Measurements from ENCODE around the gene WDR59.
"Not testable (repeated sequence)": the region's sequence is repeated elsewhere in the genome, so short reads cannot be mapped to it uniquely, and the experiment has no call there.

The WDR59 gene

DNA sequence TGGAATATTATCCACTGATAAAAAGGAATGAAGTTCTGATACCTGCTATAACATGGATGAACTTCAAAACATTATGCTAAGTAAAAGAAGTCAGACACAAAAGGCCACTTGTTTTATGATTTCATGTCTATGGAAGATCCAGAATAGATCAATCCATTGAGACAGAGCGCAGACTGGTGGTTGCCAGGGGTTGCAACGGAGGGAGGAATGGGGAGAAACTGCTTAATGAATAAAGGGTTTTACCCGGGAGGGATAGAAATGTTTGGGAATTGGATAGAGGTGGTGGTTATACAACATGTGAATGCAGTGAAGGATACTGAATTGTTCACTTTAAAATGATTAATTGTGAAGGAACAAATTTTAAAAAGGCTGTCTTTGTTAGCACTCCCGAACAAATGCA lies 30.2 kb downstream of the WDR59 start:
- DNase-seq, result no peak

DNA sequence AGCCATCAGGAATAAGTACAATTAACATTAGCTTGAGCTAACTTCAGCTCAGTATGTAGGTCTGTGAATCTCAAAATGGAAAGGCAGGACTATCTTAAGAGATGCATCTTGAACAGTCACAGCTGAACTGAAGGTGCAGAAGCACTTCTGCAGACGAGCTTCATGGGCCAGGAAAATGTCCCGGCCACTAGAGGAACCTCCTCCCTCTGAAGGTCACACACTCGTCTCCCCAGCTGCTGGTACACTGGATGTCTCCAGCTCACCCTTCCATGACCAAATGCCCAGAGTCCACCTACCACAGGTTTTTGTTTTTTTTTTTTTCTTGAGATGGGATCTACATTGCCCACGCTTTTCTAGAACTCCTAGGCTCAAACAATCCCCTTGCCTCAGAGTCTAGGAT lies 33.2 kb downstream of the WDR59 start:
- DNase-seq, result no peak

DNA sequence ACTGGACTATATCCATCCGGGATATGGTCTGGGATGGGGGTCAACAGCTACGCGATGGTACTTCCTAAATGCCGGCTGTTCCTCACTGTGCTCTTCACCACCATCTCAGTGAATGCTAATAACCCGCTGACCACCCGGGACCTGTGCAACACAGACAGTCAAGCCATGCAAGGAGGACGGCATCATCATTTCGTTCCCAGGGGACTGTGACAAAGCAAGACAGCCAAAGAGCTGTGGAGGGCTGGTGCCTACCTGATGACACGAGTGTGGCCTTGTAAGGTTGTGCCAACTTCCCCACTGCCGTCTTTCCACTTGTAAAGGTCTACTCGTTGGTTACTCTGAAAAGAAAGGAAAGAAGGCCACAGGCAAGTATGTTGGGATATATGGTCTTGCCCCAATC lies 33.7 kb downstream of the WDR59 start:
- no peak for DNase-seq

DNA sequence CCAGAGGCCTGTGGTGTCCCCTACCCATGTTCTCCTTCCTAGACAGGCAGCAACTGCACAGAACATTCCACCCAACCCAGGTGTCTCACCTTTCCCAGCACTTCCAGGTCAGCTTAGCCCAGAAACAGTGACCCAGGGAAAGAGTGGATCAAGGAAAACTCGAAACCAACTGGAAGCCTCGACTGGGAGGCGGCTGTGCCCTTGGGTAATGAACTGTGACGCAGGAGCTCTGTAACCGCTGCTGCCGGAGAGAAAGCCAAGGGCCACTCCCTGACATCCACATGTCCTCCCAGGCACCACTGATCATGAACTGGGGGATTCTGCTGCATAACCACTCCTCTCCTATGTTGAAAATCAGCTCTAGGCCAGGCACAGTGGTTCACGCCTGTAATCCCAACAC lies 34.4 kb downstream of the WDR59 start:
- no peak for DNase-seq

DNA sequence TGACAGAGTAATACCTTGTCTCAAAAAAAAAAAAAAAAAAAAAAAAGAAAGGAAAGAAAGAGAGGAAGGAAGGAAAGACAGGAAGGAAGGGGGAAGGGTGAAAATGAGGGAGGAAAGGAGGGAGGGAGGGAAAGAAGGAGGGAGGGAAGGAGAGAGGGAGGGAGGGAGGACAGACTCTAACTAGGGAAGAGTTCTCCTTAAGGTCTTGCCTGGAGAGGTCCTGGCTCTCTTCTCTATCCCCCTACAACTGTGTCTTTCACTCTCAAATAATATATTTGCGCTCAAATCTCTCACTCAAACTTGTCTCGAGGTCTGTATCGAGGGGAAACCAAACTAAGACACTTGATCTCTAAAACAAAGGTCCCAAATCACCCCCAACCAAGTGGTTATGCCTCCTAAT lies 35.6 kb downstream of the WDR59 start:
- no peak for DNase-seq

DNA sequence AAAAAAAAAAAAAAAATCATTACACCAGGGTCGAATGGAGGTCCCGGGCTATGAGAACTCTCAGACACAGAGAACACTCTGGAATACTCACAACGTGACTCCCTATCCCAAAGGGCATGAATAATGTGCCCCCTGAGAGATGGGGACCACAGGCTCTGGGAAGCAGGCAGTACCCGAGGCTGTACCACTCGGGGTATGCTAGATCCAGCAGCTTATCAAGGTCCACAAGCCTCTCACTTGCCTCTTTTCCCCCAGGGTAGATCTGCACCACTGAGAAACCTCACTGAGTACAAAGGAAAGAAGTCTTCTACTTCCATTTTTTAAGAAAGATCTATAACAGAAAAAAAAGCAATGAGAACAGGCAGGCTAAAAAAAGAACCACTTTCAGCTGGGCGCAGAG lies 40.5 kb downstream of the WDR59 start:
- no peak for DNase-seq

DNA sequence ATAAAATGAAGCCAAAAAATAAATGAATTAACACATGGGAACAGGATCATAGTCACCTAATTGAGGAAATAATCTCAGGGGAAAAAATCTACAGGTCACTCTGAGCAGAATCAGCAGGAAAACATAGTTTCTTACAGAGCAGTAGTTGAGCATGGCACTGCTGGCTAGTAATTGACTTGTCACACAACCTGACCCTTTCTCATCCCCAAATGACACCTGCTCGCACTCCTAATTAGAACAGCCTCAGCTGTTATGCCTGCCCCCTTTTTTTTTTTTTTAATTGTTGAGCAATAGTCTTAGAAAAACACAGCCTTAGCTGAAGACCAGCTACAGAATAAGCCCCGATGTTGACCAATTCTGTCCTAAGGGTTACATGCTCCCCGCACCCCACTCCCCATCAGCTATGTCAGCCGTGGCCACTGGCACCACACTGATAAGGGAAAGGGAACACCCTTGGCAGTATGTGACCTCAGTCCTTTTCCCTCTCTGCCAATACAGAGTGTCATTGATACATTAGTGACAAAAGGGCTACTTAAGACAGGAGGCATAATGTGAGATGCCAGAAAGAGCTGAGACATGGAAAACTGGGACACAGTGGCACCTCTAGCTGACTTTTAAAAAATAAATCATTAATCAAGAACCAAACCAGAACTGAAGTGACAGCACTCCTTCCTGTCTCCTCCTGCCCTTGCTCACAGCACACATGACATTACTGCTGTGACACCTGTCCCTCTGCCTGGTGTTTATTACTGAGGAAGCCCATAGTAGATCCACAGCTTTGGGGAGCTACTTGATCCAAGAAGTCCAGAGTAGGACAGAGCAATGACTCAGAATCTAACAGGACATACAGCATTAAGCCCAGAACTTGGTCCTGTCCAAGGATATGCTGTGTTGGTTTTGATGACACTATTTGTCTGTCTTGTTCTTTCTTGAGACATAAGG lies 41.7 kb downstream of the WDR59 start:
- no peak for DNase-seq

DNA sequence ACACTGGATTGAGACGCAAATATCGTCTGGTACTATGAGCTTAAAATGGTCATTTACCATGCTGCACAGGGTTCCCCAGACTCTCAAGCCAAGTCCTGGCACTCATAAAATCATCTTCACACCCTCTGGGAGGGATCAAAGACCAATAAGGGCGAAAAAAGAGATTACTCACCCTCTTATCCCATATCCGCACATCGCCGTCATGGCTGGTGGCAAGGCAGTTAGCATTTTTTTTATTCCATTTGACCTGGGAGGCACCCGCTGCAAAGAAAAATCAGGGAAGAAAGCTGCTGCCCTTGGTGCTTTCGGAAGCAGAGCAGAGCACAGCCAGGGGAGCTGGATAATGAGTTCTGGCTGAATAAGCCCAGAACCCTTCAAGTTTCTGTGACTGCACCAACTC lies 42.4 kb downstream of the WDR59 start:
- no peak for DNase-seq

DNA sequence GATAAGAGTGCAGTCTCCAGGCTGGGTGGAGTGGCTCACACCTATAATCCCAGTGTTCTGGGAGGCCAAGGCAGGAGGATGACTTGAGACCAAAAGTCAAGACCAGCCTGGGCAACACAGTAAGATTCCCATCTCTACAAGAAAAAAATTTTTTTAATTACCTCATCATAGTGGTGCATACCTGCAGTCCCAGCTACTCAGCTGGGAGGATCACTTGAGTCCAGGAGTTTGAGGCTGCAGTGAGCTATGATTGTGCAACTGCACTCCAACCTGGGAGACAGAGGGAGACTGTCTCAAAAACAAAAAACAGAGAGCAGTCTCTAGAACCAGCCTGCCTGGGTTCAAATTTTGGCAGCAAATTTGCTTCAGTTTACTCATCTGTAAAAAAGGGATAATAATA lies 45.2 kb downstream of the WDR59 start:
- no peak for DNase-seq

DNA sequence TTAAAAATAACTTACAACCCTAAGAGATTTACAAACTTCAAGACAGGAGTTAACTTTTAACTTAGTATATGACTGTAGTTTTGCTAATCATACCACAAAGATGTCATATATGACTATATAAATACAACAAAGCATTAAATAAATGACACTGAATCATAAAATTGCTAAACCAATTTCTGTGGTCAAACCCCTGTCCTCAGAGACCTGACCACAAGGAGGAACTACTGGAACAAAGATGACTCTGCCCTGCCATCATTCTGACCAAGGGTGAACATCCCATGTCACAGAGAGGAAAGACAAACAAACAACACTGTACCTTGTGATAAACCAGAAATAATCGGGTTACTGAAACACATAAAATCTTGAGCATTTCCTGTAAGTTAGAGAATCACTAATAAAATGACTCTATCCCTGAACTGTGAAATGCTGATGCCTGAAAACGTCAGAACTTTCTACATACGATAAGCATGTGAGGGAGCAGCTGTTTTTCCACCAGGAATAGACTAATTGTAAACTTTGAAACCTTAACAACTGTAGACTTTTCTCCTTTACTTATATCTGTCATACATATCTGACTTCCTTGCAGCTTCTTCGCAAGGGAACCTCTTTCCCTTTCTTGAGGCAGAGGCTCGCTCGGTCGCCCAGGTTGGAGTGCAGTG lies 47.9 kb downstream of the WDR59 start:
- DNase-seq, result no peak

DNA sequence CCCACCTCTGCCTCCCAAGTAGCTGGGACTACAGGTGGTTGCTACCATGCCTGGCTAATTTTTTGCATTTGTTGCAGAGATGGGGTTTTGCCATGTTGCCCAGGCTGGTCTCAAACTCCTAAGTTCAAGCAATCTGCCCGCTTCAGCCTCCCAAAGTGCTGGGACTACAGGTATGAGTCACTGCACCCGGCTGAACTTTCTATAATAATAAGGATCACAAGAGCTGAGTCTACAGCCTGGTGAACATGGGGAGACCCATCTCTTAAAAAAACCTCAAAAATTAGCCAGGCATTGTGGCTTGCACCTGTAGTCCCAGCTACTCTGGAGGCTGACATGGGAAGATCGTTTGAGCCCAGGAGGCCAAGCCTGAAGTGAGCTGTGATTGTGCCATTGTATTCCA lies 53.5 kb downstream of the WDR59 start:
- DNase-seq, result no peak

DNA sequence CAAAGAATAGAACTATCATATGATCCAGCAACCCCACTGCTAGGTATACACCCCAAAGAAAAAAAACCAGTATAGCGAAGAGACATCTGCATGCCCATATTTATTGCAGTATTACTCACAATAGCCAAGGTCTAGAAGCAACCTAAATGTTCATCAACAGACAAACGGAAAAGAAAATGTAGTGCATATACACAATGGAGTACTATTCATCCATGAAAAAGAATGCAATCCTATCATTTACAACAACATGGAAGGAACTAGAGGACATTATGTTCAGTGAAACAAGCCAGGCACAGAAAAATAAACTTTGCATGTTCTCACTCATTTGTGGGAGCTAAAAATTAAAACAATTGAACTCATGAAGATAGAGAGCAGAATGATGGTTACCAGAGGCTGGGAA lies 55.3 kb downstream of the WDR59 start:
- DNase-seq, result no peak

DNA sequence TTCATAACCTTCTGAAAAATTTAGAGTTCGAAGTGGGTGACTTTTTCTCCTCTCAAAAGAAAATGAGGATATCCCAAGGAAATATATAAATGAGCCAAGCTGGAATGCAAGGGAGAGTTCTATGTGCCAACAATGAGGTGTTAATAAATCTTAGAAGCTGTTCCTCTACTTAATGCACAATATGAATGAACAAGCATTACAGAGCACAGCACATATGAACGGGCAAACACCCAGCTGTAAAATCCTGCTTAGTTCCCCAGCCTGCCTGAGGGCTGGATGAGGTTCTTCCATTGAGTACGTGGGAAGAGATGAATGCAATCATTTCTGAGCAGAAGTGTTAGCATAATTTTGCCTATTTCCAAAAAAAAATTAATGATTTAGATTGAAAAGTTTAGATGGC lies 58.1 kb downstream of the WDR59 start:
- DNase-seq, result no peak

DNA sequence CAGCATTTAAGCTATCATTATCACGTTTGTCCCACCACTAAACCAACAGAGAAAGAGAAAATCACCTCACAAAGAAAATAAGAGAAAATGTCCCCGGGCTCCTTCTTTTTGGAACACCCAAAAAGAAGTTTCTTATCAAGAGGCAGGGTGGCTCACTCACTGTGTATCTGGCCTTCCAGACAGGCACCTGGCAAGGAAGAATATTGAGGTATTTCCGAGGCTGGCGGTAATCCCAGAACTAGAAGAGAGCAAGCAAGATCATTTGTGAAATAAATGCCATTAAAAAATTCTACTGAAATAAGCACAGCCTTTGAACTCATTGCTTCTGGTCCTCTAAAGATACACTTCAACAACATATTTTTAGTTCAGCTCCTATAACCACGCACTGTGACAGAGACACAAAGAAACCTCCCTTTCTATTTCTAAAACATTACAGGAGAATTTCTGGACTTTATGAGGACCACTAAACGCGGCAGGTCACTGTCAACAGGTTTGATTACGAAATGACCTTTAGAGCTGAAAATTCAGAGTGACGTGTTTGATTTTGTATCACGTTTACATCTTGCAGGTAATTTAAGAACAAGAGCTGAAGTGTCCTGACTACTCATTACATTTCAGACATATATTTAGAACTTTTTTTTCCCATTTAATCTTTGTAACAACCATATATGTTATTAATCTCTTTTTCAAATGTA lies 61.0 kb downstream of the WDR59 start:
- no peak for DNase-seq

DNA sequence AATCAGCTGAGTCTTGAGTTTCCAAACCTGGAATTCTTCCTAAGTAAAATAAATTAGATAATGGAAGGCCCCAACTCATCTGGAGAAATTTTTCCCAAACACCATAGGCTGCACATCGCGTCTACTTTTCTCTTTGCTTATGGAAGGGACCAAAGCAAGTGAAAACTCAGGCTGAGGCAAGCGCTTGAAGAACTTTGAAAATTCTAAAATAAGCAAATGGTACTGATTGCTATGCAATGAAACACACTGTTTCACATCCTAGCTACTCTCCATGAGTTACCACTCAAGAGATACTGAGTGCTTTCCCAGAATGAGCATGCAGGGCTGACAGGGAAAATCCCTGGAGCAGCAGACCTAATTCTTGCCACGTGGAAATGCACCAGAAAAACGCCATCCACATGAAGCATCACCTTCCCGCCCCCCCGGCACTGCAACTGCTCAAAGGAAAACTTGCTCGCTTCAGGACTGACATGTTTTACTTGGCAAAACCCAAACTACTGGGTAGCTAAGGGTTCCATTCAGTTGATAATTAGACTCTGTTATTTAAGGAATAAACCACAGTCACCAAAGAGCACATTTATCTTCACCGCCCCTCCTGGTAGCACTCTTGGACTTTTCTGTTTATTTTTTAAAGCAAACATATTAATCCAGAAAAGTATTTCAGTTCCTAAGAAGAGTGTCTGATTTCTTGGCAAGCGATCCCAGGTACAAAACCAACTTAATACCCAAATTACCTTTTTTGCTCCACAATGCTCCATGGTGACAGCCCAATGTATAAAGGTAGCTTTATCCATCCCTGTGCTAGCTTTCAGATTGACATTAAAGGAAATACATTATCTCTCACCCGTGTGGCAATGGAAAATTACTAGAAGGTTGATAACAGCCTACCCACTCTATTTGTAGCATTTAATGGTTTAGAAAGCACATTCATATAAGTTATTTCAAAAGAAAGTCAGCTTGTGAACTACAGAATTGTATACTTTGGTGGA lies 62.5 kb downstream of the WDR59 start:
- DNase-seq, result no peak

DNA sequence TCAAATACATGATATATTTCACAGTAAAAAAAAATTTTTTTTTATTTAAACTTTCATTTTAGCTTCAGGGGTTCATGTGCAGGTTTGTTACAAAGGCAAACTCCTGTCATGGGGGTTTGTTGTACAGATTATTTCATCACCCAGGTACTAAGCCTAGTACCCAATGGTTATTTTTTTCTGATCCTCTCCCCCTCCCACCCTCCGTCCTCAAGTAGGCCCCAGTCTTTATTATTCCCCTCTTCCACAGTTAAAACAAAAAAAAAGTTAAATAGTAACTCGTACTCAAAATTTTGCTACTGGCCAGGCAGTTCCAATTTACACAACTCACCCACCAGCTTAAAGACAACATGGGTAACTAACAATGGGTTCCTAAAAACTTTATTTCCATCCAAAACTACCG lies 63.9 kb downstream of the WDR59 start:
- no peak for DNase-seq

DNA sequence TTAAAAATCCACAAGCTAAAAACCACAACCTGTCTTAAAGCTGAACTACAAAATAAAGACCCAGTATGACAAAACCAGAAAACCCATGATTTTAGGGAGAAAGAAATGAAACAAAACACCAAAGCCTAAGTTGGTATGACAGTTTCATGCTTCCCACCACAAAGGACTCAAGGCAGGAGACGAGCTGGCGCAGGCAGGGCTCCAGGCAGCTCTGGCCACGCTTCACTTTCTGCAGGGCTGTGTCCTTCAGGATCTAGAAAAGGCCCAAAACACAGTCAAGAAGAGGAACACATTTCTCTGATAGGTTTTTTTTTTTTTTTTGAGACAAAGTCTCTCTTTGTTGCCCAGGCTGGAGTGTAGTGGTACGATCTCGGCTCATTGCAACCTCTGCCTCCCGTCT lies 75.3 kb downstream of the WDR59 start:
- no peak for DNase-seq

DNA sequence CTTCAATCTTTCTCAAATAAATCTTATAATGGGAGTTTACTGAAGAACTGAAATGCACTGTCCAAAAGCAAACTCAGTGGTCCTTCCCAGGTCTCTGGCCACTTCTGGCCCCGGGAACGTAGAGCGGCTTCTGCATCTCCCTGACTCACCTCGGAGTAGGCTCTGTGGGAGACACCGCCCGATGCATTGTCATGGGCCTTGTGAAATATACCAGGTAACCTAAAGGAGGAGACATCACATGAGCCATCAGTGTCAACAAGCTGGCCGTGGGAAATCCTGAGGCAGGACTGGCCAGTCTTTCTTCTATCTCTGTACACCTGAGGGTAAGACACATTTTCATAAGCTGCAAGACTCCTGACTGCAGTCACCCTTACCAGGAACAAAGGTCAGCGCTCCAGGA lies 76.2 kb downstream of the WDR59 start:
- DNase-seq, result not testable (repeated sequence)

DNA sequence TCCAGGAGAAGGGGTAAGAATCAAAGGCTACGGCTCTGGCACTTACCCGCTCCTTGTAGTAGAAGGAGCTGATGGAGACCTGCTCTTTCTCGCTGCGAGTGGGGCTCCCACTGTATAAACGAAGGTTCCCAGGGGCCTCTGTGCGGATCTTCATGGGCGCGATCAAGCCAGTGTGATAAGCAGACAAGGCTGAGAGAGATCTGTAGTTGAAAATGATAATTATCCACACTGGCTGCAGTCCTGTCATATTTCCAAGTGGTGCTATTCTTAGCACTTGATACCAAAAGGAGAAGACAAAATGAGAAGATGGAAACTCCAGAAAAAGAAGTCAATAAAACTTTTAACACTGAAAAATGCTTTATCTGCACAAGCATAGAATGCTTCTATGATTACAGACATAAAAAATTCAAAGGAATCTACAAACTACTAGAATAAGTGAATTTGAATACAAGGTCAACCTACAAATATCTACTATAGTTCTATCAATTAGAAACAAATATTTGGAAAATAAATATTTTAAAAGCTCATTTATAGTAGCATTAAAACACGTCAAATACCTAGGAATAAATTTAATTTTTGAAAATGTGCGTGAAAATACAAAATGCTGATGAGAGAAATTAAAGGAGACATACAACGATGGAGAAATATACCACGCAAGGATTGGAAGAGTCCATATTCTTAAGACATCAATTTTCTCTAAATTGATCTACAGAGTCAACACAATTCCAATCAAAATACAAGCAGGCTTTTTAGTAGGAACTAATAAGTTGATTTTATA lies 80.8 kb downstream of the WDR59 start:
- no peak for DNase-seq

DNA sequence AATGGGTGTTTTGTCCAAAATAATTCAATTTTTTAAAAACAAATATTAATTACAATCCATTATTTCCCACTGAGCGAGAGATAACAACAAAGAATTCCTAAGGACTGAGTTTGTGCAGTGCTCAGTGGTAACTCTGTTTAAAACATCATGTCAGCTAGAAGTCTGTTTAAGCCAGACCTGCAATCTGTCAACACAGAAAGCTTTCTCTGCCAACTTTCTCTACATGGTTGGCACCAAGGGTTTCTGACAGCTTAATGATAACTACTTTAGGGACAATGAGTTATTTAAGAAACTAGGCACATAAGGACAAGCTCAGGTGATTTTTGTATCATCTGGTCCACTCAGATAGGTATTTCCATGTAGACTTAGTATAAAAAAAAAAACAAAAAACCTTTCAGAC lies 81.8 kb downstream of the WDR59 start:
- DNase-seq, result no peak

DNA sequence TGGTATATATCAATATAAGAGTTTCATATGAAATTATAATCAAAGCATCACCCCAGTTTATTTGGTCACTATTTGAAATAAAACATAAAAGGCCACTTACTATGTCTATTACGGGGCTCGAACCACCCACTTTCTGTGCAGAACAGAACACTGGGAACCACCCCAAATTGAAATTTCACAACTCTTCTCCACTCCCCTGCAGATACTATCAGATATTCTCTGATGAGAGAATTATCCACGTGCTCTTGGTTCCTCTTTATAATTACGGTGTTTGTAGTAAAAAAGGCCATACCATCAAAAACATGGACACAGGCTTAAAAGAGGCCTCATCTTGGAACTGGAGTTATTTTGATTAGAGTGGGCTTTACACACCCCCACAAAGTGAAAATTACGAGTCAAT lies 82.8 kb downstream of the WDR59 start:
- DNase-seq, result no peak

DNA sequence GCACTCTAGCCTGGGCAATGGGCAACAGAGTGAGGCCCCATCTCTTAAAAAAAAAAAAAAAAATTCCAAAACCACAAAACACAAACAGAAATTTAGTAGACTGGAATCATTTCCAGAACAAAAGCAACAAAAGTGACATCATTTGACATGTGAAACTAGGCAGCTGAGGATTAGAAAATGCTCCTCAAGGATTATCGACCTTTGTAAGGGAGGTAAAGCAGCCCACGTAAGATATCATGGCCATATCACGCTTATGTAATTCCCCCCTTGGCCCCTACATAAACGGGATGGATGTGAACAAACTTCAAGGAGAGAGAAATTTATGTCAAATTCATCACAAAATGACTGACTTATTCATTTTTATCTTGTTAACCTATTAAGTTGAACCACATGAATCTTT lies 83.3 kb downstream of the WDR59 start:
- DNase-seq, result no peak
